OCI-LY7 (cell line): ENCODE data around the gene GRID1. TPM values are rescaled to one million over a fixed set of nuclear protein-coding genes. Genes with fewer than 3 reads are reported as not detected.
"Not testable (repeated sequence)": the region's sequence is repeated elsewhere in the genome, so short reads cannot be mapped to it uniquely, and the experiment has no call there.

Experiments used
- BruUV-seq: library from RNA; stranded (reverse); fragments of 400-500 nt; replicated peaks from 2 replicates; lab custom pipeline; 2021; lab: Mats Ljungman, UMichigan
- CTCF ChIA-PET: fragments of 300-600 bp; sonication (Branson Sonifier 250); formaldehyde crosslinking; loops from one replicate; lab custom pipeline; 2022; ENCODE audit warnings: antibody characterized with exemption; ENCODE audit not compliant: unreplicated experiment; lab: Charles Lee
- POLR2A ChIA-PET: fragments of 300-600 bp; sonication (Branson Sonifier 250); formaldehyde crosslinking; loops from one replicate; lab custom pipeline; 2022; ENCODE audit warnings: antibody characterized with exemption; lab: Charles Lee
- DNase-seq: peaks from one replicate; pipeline ENCODE4 v3.0.0-alpha.2; 2015; ENCODE audit warnings: low spot score
- H2AFZ ChIP-seq: fragments of 200-600 bp; sonication (generic), shearing (Covaris generic); 2 replicates; pipeline ENCODE4 v1.6.1; 2014; ENCODE audit warnings: mild to moderate bottlenecking, antibody characterized with exemption, low read length, moderate library complexity
- H3K27ac ChIP-seq: fragments of 200-600 bp; sonication (generic); 2 replicates; pipeline ENCODE4 v1.5.1; 2014; ENCODE audit warnings: mixed run types, low read depth, mild to moderate bottlenecking, moderate library complexity, low read length, inconsistent platforms; ENCODE audit not compliant: poor library complexity, severe bottlenecking
- H3K36me3 ChIP-seq: fragments of 200-600 bp; sonication (generic); 2 replicates; pipeline ENCODE4 v1.6.1; 2014; ENCODE audit warnings: mild to moderate bottlenecking, antibody characterized with exemption, low read length, moderate library complexity, mixed read lengths; ENCODE audit not compliant: insufficient read depth
- H3K4me1 ChIP-seq: fragments of 200-600 bp; sonication (generic); 2 replicates; pipeline ENCODE4 v1.5.1; 2014; ENCODE audit warnings: mild to moderate bottlenecking, low read length; ENCODE audit not compliant: insufficient read depth, poor library complexity, severe bottlenecking
- H3K4me2 ChIP-seq: fragments of 200-600 bp; sonication (generic); 2 replicates; pipeline ENCODE4 v1.6.1; 2014; ENCODE audit warnings: mild to moderate bottlenecking, low read length
- H3K4me3 ChIP-seq: fragments of 200-600 bp; sonication (generic); 2 replicates; pipeline ENCODE4 v1.5.1; 2014; ENCODE audit warnings: mild to moderate bottlenecking, low read depth, low read length; ENCODE audit not compliant: poor library complexity, severe bottlenecking
- H3K79me2 ChIP-seq: fragments of 200-600 bp; sonication (generic); 2 replicates; pipeline ENCODE4 v1.6.1; 2016; ENCODE audit warnings: low read depth, mild to moderate bottlenecking, low read length, moderate library complexity, mixed read lengths; ENCODE audit not compliant: insufficient read depth
- H3K9me2 ChIP-seq: fragments of 200-600 bp; sonication (generic); 2 replicates; pipeline ENCODE4 v1.6.1; 2016; ENCODE audit warnings: mild to moderate bottlenecking, low read length, mixed read lengths; ENCODE audit not compliant: insufficient read depth
- H3K9me3 ChIP-seq: fragments of 200-600 bp; sonication (generic); 2 replicates; pipeline ENCODE4 v1.6.1; 2014; ENCODE audit warnings: mild to moderate bottlenecking, mixed run types, low read length, mixed read lengths
- H4K20me1 ChIP-seq: fragments of 200-600 bp; sonication (generic); 2 replicates; pipeline ENCODE4 v1.6.1; 2014; ENCODE audit warnings: mild to moderate bottlenecking, antibody characterized with exemption, low read length, moderate library complexity, mixed read lengths; ENCODE audit not compliant: insufficient read depth
- EZH2phosphoT487 ChIP-seq: fragments of 200-600 bp; sonication (generic); IDR thresholded peaks from 2 replicates; pipeline ENCODE4 v1.6.1; 2018; ENCODE audit warnings: low read depth, borderline replicate concordance, mild to moderate bottlenecking, mixed run types, antibody characterized with exemption, low read length, moderate library complexity, mixed read lengths
- intact Hi-C: fragments of 100-400 bp; cut with micrococcal nuclease; formaldehyde crosslinking; loops from one replicate; pipeline ENCODE4 v1.10.0; 2022; ENCODE audit not compliant: unreplicated experiment
- total RNA-seq, 2 experiments: library from RNA; depleted of rRNA in 1 of 2; stranded (reverse); fragments of >200 nt in 1 of 2; shearing (Covaris generic) in 1 of 2; gene quantifications; 2 replicates each; pipeline ENCODE4 v1.2.3, GENCODE V29; 2014 to 2022
- TF ChIP-seq, protein P1 (sequence below): fragments of 200-600 bp; sonication (generic); conservative IDR thresholded peaks from 2 replicates; pipeline ENCODE4 v1.5.1; 2014; ENCODE audit warnings: mild to moderate bottlenecking, antibody characterized with exemption, low read length, moderate library complexity, mixed read lengths

Gene GRID1
- total RNA-seq, 2 experiments from 2014 or later = 1.6 to 3.7 TPM

- Histone ChIP-seq H3K9me3 (no peaks in the 10 kb centered on the region), H3K36me3 (no peaks in the 10 kb centered on the region), H4K20me1 (no peaks in the 10 kb centered on the region), H2AFZ (no peak overlapping the region), H3K79me2 (no peaks in the 10 kb centered on the region), H3K9me2 (no peaks in the 10 kb centered on the region), H3K27ac (no peak overlapping the region), H3K4me1 (no peaks in the 10 kb centered on the region), H3K4me2 (no peak overlapping the region), H3K4me3 (no peak overlapping the region)
- no peak for DNase-seq
- intact Hi-C loops = no loop called here
- POLR2A ChIA-PET = interaction anchor here (0.6 kb wide), 1 partner anchor 282 kb away, joined by 3 read pairs; no protein-coding TSS in a partner anchor
- no peak for TF ChIP-seq EZH2phosphoT487
- TF ChIP-seq, protein P1, sequence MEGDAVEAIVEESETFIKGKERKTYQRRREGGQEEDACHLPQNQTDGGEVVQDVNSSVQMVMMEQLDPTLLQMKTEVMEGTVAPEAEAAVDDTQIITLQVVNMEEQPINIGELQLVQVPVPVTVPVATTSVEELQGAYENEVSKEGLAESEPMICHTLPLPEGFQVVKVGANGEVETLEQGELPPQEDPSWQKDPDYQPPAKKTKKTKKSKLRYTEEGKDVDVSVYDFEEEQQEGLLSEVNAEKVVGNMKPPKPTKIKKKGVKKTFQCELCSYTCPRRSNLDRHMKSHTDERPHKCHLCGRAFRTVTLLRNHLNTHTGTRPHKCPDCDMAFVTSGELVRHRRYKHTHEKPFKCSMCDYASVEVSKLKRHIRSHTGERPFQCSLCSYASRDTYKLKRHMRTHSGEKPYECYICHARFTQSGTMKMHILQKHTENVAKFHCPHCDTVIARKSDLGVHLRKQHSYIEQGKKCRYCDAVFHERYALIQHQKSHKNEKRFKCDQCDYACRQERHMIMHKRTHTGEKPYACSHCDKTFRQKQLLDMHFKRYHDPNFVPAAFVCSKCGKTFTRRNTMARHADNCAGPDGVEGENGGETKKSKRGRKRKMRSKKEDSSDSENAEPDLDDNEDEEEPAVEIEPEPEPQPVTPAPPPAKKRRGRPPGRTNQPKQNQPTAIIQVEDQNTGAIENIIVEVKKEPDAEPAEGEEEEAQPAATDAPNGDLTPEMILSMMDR = no peak
- CTCF ChIA-PET = interaction anchor here (1.0 kb wide), 1 partner anchor 15 kb away, joined by 4 read pairs; no protein-coding TSS in a partner anchor
- no TSS peak for BruUV-seq
Observed at GRCh38 chr10:86033581-86033980, 333.0 kb downstream of the GRID1 start.

GRCh38 chr10:86032087-86032486 is 334.5 kb downstream of the GRID1 start:
- H3K36me3 ChIP-seq, H3K79me2 ChIP-seq, H3K9me2 ChIP-seq, H3K4me2 ChIP-seq, BruUV-seq, H3K9me3 ChIP-seq, intact Hi-C loops, H3K27ac ChIP-seq, H3K4me3 ChIP-seq, H3K4me1 ChIP-seq, H2AFZ ChIP-seq, H4K20me1 ChIP-seq, DNase-seq, CTCF ChIA-PET: not testable (repeated sequence)
- POLR2A ChIA-PET = interaction anchor here (1.0 kb wide), 1 partner anchor 10 kb away, joined by 3 read pairs; no protein-coding TSS in a partner anchor

- intact Hi-C loops = no loop called here
Observed at GRCh38 chr10:86030312-86030711, 336.3 kb downstream of the GRID1 start.

More at GRCh38 chr10:86030312-86030711, 336.3 kb downstream of the GRID1 start:
- Histone ChIP-seq H3K4me2 (no peak overlapping the region), H3K36me3 (no peaks in the 10 kb centered on the region), H3K27ac (no peak overlapping the region), H3K4me1 (no peaks in the 10 kb centered on the region), H3K9me3 (no peaks in the 10 kb centered on the region), H3K9me2 (no peaks in the 10 kb centered on the region), H3K79me2 (no peaks in the 10 kb centered on the region), H4K20me1 (no peaks in the 10 kb centered on the region), H3K4me3 (no peak overlapping the region), H2AFZ (no peak overlapping the region)
- no TSS peak for BruUV-seq
- TF ChIP-seq, protein P1 = no peak
- no peak for TF ChIP-seq EZH2phosphoT487
- ChIA-PET CTCF (no interaction called here), POLR2A (no interaction called here)
- DNase-seq = no peak
